Endothelial cell of umbilical vein (primary cell): Measurements from ENCODE around the gene PLCG2. TPM values are rescaled to one million over a fixed set of nuclear protein-coding genes. Genes with fewer than 3 reads are reported as not detected.
A peak's percentile ranks its signal among the peaks of the same experiment; 100 is the strongest.

Source experiments
- BruUV-seq: library from RNA; stranded (reverse); fragments of 400-500 nt; replicated peaks from 2 replicates; lab custom pipeline; 2021; lab: Mats Ljungman, UMichigan
- CTCF ChIA-PET: fragments of 300-600, 350-600 bp; sonication (Branson Sonifier 250); formaldehyde crosslinking; loops from one replicate; lab custom pipeline; 2021; ENCODE audit warnings: antibody characterized with exemption, inconsistent platforms; lab: Charles Lee
- POLR2A ChIA-PET: fragments of 300-600, 350-600 bp; sonication (Branson Sonifier 250); formaldehyde crosslinking; loops from one replicate; lab custom pipeline; 2021; ENCODE audit warnings: antibody characterized with exemption, inconsistent platforms; lab: Charles Lee
- DNase-seq: peaks from one replicate; pipeline ENCODE4 v3.0.0-alpha.2; 2011; ENCODE audit warnings: low read depth, low spot score
- FAIRE-seq: peaks from 2 replicates; lab custom pipeline; 2011; peaks lifted over from hg19 to GRCh38; lab: Jason Lieb, UNC
- H2AFZ ChIP-seq: 2 replicates; pipeline ENCODE4 v1.6.0; 2012; ENCODE audit warnings: low read depth, low read length, control low read depth, inconsistent platforms
- H3K27ac ChIP-seq: 2 replicates; pipeline ENCODE4 v1.5.1; 2011; ENCODE audit warnings: low read depth, mild to moderate bottlenecking, control low read depth, low read length, moderate library complexity; ENCODE audit not compliant: insufficient read depth
- H3K27me3 ChIP-seq, 2 experiments: 2 replicates each; pipeline versions ENCODE4 v1.6.0 to v1.6.1; 2011; ENCODE audit warnings: low read length in 2 of 2, mixed read lengths in 1 of 2; ENCODE audit not compliant: control insufficient read depth in 2 of 2, insufficient read depth in 2 of 2
- H3K36me3 ChIP-seq, 2 experiments: 2 replicates in 1 of 2; 3 replicates in 1 of 2; pipeline ENCODE4 v1.5.1; 2011; ENCODE audit warnings: low read length in 2 of 2, mild to moderate bottlenecking in 1 of 2, moderate library complexity in 1 of 2; ENCODE audit not compliant: control insufficient read depth in 2 of 2, insufficient read depth in 2 of 2; ENCODE audit errors: extremely low read depth in 1 of 2
- H3K4me1 ChIP-seq: 3 replicates; pipeline ENCODE4 v1.5.1; 2011; ENCODE audit warnings: mild to moderate bottlenecking, low read length; ENCODE audit not compliant: control insufficient read depth, insufficient read depth; ENCODE audit errors: extremely low read depth
- H3K4me2 ChIP-seq: 2 replicates; pipeline ENCODE4 v1.6.1; 2011; ENCODE audit warnings: low read length, control low read depth, mixed read lengths; ENCODE audit not compliant: insufficient read depth
- H3K4me3 ChIP-seq, 3 experiments: fragments of 200-600 bp in 1 of 3; sonication (generic), shearing (Covaris generic) in 1 of 3; replicated peaks in 1 of 3; 2 replicates each; pipeline ENCODE4 v1.5.1; 2011 to 2016; ENCODE audit warnings: control low read depth in 3 of 3, low read length in 3 of 3, mild to moderate bottlenecking in 2 of 3, inconsistent platforms in 1 of 3, low read depth in 1 of 3, moderate library complexity in 1 of 3; ENCODE audit not compliant: insufficient read depth in 1 of 3
- H3K79me2 ChIP-seq: 2 replicates; pipeline ENCODE4 v1.6.0; 2012; ENCODE audit warnings: low read length, inconsistent platforms; ENCODE audit not compliant: control insufficient read depth, insufficient read depth
- H3K9ac ChIP-seq: replicated peaks from 2 replicates; pipeline ENCODE3; 2011; ENCODE audit warnings: low read length, control low read depth; ENCODE audit not compliant: insufficient read depth; ENCODE audit errors: extremely low read depth
- H3K9me1 ChIP-seq: replicated peaks from 3 replicates; pipeline ENCODE4 v1.6.0; 2011; ENCODE audit warnings: mild to moderate bottlenecking, low read length; ENCODE audit not compliant: control insufficient read depth, insufficient read depth; ENCODE audit errors: extremely low read depth
- H3K9me3 ChIP-seq: replicated peaks from 2 replicates; pipeline ENCODE4 v1.5.1; 2012; ENCODE audit warnings: low read length, inconsistent platforms; ENCODE audit not compliant: control insufficient read depth, insufficient read depth
- H4K20me1 ChIP-seq: replicated peaks from 2 replicates; pipeline ENCODE3; 2011; ENCODE audit warnings: mild to moderate bottlenecking, low read length; ENCODE audit not compliant: control insufficient read depth, insufficient read depth; ENCODE audit errors: extremely low read depth
- CTCF ChIP-seq, 2 donors: IDR thresholded peaks; 1 replicate in 1 of 2; 2 replicates in 1 of 2; pipeline ENCODE4 v1.5.1; 2011; ENCODE audit warnings: low read length in 2 of 2, mild to moderate bottlenecking in 2 of 2, moderate library complexity in 2 of 2, control low read depth in 1 of 2, inconsistent platforms in 1 of 2, low read depth in 1 of 2; ENCODE audit not compliant: insufficient read depth in 1 of 2; ENCODE audit errors: extremely low read depth in 1 of 2
- EZH2 ChIP-seq: IDR thresholded peaks from 2 replicates; pipeline ENCODE4 v1.6.1; 2012; ENCODE audit warnings: borderline replicate concordance, low read depth, mild to moderate bottlenecking, moderate library complexity, low read length, inconsistent platforms; ENCODE audit not compliant: severe bottlenecking
- FOS ChIP-seq: IDR thresholded peaks from 2 replicates; pipeline ENCODE4 v1.6.1; 2011; ENCODE audit warnings: mild to moderate bottlenecking, low read length, moderate library complexity, borderline replicate concordance; ENCODE audit not compliant: insufficient read depth
- GATA2 ChIP-seq: IDR thresholded peaks from 2 replicates; pipeline ENCODE4 v1.7.0; 2011; ENCODE audit warnings: low read depth, mild to moderate bottlenecking, moderate library complexity, mixed read lengths, low read length; ENCODE audit not compliant: insufficient read length, insufficient read depth
- JUN ChIP-seq: IDR thresholded peaks from 2 replicates; pipeline ENCODE4 v1.6.1; 2011; ENCODE audit warnings: borderline replicate concordance, low read depth; ENCODE audit not compliant: insufficient read length, insufficient read depth
- MYC ChIP-seq: IDR thresholded peaks from one replicate; pipeline ENCODE4 v1.6.1; 2011; ENCODE audit warnings: mild to moderate bottlenecking, low read depth, low read length
- POLR2A ChIP-seq: IDR thresholded peaks from 2 replicates; pipeline ENCODE4 v1.6.1; 2012; ENCODE audit warnings: low read depth, mild to moderate bottlenecking, control low read depth, low read length
- POLR2AphosphoS5 ChIP-seq: IDR thresholded peaks from 2 replicates; pipeline ENCODE4 v1.6.1; 2012; ENCODE audit warnings: low read depth, mild to moderate bottlenecking, control low read depth, low read length, moderate library complexity; ENCODE audit not compliant: insufficient read depth
- dilution Hi-C: fragments of 300-500 bp; cut with MboI; formaldehyde crosslinking; loops from one replicate; pipeline ENCODE4 v1.15.0; 2019; ENCODE audit warnings: low sequenced_read_pairs; ENCODE audit not compliant: extremely low pct_ligation_motif_present
- intact Hi-C: fragments of 100-400 bp; cut with micrococcal nuclease; formaldehyde crosslinking; loops from one replicate; pipeline ENCODE4 v1.10.0; 2022
- polyA plus RNA-seq, 4 experiments: library from polyadenylated mRNA; depleted of rRNA in 3 of 4; stranded (reverse) in 3 of 4; unstranded in 1 of 4; fragments of >200 nt; gene quantifications; 2 replicates each; pipeline versions ENCODE4 v1.2.1 to v1.2.3, GENCODE V29; 2011 to 2012; ENCODE audit warnings: missing spikeins in 1 of 4
- total RNA-seq: library from RNA; stranded (reverse); gene quantifications from 2 replicates; pipeline ENCODE4 v1.2.3, GENCODE V29; 2021
- TF ChIP-seq, protein P1 (sequence below): IDR thresholded peaks from 2 replicates; pipeline ENCODE4 v1.6.1; 2011; ENCODE audit not compliant: insufficient read depth, insufficient read length

PLCG2 gene
- total and polyA plus RNA-seq, 2 donors (not counting 3 experiments of a cell fraction or from before 2014, with no cell fraction given) = 10.8 to 13.6 TPM

- intact Hi-C loops (loop anchor here (5.0 to 10.0 kb wide), 2 partner anchors 810 to 1208 kb away; no protein-coding TSS in a partner anchor), dilution Hi-C loops (loop anchor here (25.0 kb wide), 1 partner anchor 348 kb away; no protein-coding TSS in a partner anchor)
- TF ChIP-seq FOS (no peak), EZH2 (no peak), POLR2A (no peak), POLR2AphosphoS5 (no peak), GATA2 (no peak), MYC (no peak), CTCF (IDR thresholded peaks at IDR 0.05; ENCODE audit: extremely low read depth in 1 of 2, insufficient read depth in 1 of 2, low read depth in 1 of 2, low read length in 2 of 2) (no peak), JUN (no peak)
- TF ChIP-seq, protein P1, sequence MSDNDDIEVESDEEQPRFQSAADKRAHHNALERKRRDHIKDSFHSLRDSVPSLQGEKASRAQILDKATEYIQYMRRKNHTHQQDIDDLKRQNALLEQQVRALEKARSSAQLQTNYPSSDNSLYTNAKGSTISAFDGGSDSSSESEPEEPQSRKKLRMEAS = no peak
- H3K9ac ChIP-seq = no peak overlapping the region
- no peak overlapping the region for H2AFZ ChIP-seq
- no peak overlapping the region for H3K4me3 ChIP-seq
- peaks cover 15% of the 10 kb centered on the region for H3K4me1 ChIP-seq
- ChIA-PET CTCF (interaction anchor here (0.6 to 2.0 kb wide), 5 partner anchors 112 to 699 kb away, joined by 3 to 11 read pairs (median 5); partner anchors contain the start of gene ATMIN), POLR2A (no interaction called here)
- no peak overlapping the region for H3K4me2 ChIP-seq
- no peaks in the 10 kb centered on the region for H4K20me1 ChIP-seq
- no peaks in the 10 kb centered on the region for H3K27me3 ChIP-seq
- no TSS peak for BruUV-seq
- no peaks in the 10 kb centered on the region for H3K36me3 ChIP-seq
- FAIRE-seq (peak; percentile 52), DNase-seq (no peak)
- H3K9me1 ChIP-seq = no peaks in the 10 kb centered on the region
- no peaks in the 10 kb centered on the region for H3K79me2 ChIP-seq
- no peaks in the 10 kb centered on the region for H3K9me3 ChIP-seq
- H3K27ac ChIP-seq = no peak overlapping the region
Observed at GRCh38 chr16:81734632-81735434, 44.3 kb upstream of the PLCG2 start.
